Common myeloid progenitor, CD34-positive (primary cell): Measurements from ENCODE around the gene CCL23. TPM values are rescaled to one million over a fixed set of nuclear protein-coding genes. Genes with fewer than 3 reads are reported as not detected.

Experiments used
- CTCF ChIA-PET: fragments of 350-600 bp; sonication (Branson Sonifier 250); formaldehyde crosslinking; loops from one replicate; lab custom pipeline; 2021; ENCODE audit warnings: antibody characterized with exemption; lab: Charles Lee
- POLR2A ChIA-PET: fragments of 350-600 bp; sonication (Branson Sonifier 250); formaldehyde crosslinking; loops from one replicate; lab custom pipeline; 2021; ENCODE audit warnings: antibody characterized with exemption; lab: Charles Lee
- DNase-seq, 3 donors: peaks; one replicate each; pipeline versions ENCODE4 v3.0.0 to v3.0.0-alpha.2; 2013
- H3K27ac ChIP-seq, 2 experiments: 1 replicate in 1 of 2; 2 replicates in 1 of 2; pipeline ENCODE4 v1.7.0; 2013; ENCODE audit warnings: inconsistent platforms in 2 of 2, low read length in 2 of 2, mild to moderate bottlenecking in 2 of 2, low read depth in 1 of 2, moderate library complexity in 1 of 2; ENCODE audit not compliant: severe bottlenecking in 2 of 2, insufficient read depth in 1 of 2, poor library complexity in 1 of 2
- H3K27me3 ChIP-seq, 5 experiments: replicated peaks in 2 of 5; 1 replicate in 3 of 5; 2 replicates in 2 of 5; pipeline versions ENCODE4 v1.6.1 to v1.7.0; 2013; ENCODE audit warnings: low read length in 4 of 5, mild to moderate bottlenecking in 2 of 5, moderate library complexity in 2 of 5, inconsistent platforms in 1 of 5; ENCODE audit not compliant: insufficient read depth in 5 of 5, control insufficient read depth in 4 of 5
- H3K36me3 ChIP-seq, 4 experiments: 1 replicate in 2 of 4; 2 replicates in 2 of 4; pipeline versions ENCODE4 v1.6.1 to v1.7.0; 2013; ENCODE audit warnings: low read length in 3 of 4, control low read depth in 1 of 4, mild to moderate bottlenecking in 1 of 4; ENCODE audit not compliant: control insufficient read depth in 4 of 4, insufficient read depth in 4 of 4
- H3K4me1 ChIP-seq, 4 experiments: 1 replicate in 3 of 4; 2 replicates in 1 of 4; pipeline versions ENCODE4 v1.6.1 to v1.7.1; 2013; ENCODE audit warnings: low read length in 3 of 4, mild to moderate bottlenecking in 3 of 4, control low read depth in 1 of 4, inconsistent platforms in 1 of 4, moderate library complexity in 1 of 4; ENCODE audit not compliant: control insufficient read depth in 4 of 4, insufficient read depth in 4 of 4; ENCODE audit errors: control extremely low read depth in 1 of 4
- H3K4me3 ChIP-seq, 7 experiments: 1 replicate in 4 of 7; 2 replicates in 3 of 7; pipeline versions ENCODE4 v1.5.1 to v1.7.0; 2013; ENCODE audit warnings: mild to moderate bottlenecking in 7 of 7, low read length in 6 of 7, moderate library complexity in 6 of 7, inconsistent platforms in 2 of 7, low read depth in 2 of 7, control low read depth in 1 of 7; ENCODE audit not compliant: insufficient read depth in 4 of 7, control insufficient read depth in 1 of 7; ENCODE audit errors: extremely low read depth in 1 of 7
- H3K9me3 ChIP-seq, 5 experiments: 1 replicate in 4 of 5; 2 replicates in 1 of 5; pipeline versions ENCODE4 v1.6.1 to v1.7.1; 2013; ENCODE audit warnings: low read length in 4 of 5, mild to moderate bottlenecking in 2 of 5, inconsistent platforms in 1 of 5, low read depth in 1 of 5, moderate library complexity in 1 of 5; ENCODE audit not compliant: control insufficient read depth in 4 of 5, insufficient read depth in 2 of 5; ENCODE audit errors: control extremely low read depth in 1 of 5
- WGBS: methylation state at CpG from one replicate; pipeline ENCODE4 v1.1.5; 2013; ENCODE audit not compliant: insufficient coverage; 5-methylcytosine and 5-hydroxymethylcytosine counted together
- polyA plus RNA-seq: library from polyadenylated mRNA; unstranded; fragments of 120-200 nt; gene quantifications from one replicate; pipeline ENCODE4 v1.2.1, GENCODE V29; 2013

CCL23 gene
- 1.0 TPM for polyA plus RNA-seq

GRCh38 chr17:36017799-36018198 lies at the start of gene CCL23:
TSS of gene CCL23 (minus strand) at chr17:36017972. CDS start at chr17:36017897, 75 bp downstream.
- Histone ChIP-seq H3K27ac (no peak within 1 kb of the TSS), H3K9me3 (peaks cover 0 to 5% (median 0%) of the 10 kb centered on the region in 5 experiments), H3K4me3 (no peak within 1 kb of the TSS), H3K36me3 (no peaks in the 10 kb centered on the region), H3K4me1 (peaks cover 3 to 8% (median 7%) of the 10 kb centered on the region in 4 experiments), H3K27me3 (no peaks in the 10 kb centered on the region)
- POLR2A ChIA-PET, result no interaction called here
- CTCF ChIA-PET, result interaction anchor here (0.9 to 1.4 kb wide), 3 partner anchors 35 to 130 kb away, joined by 3 read pairs; no protein-coding TSS in a partner anchor
- WGBS, result 24% methylated on average over 5 of the region's 6 CpGs
- DNase-seq, result peak in 2 of 3 donors; percentile 45 to 60

GRCh38 chr17:36066365-36066985 lies 48.7 kb upstream of the CCL23 start:
- POLR2A ChIA-PET, result no interaction called here
- DNase-seq, result no peak
- H3K27ac ChIP-seq, result no peak overlapping the region
- CTCF ChIA-PET, result interaction anchor here (0.9 to 1.9 kb wide), 2 partner anchors 83 to 90 kb away, joined by 3 to 5 read pairs; no protein-coding TSS in a partner anchor
- WGBS, result 96% methylated on average over 4 of the region's 6 CpGs
- no peaks in the 10 kb centered on the region for H3K9me3 ChIP-seq
- H3K4me1 ChIP-seq, result peaks cover 0 to 4% (median 0%) of the 10 kb centered on the region in 4 experiments
- H3K27me3 ChIP-seq, result peaks cover 0 to 2% (median 0%) of the 10 kb centered on the region in 5 experiments
- no peak overlapping the region for H3K4me3 ChIP-seq
- H3K36me3 ChIP-seq, result no peaks in the 10 kb centered on the region

- no peak for DNase-seq
- H3K27ac ChIP-seq, result no peak within 1 kb of the TSS
- POLR2A ChIA-PET, result no interaction called here
Observed at GRCh38 chr17:36063786-36064541, 46.2 kb upstream of the CCL23 start, which contains the start of gene CCL18. TSS of gene CCL18 (plus strand) at chr17:36064272. CDS start at chr17:36064343, 71 bp downstream.

GRCh38 chr17:36060816-36061215 lies 43.0 kb upstream of the CCL23 start:
- Histone ChIP-seq H3K27me3 (peaks cover 0 to 2% (median 0%) of the 10 kb centered on the region in 5 experiments), H3K36me3 (no peaks in the 10 kb centered on the region), H3K4me1 (no peaks in the 10 kb centered on the region), H3K4me3 (no peak overlapping the region), H3K9me3 (no peaks in the 10 kb centered on the region), H3K27ac (no peak overlapping the region)
- ChIA-PET CTCF (no interaction called here), POLR2A (no interaction called here)
- DNase-seq, result no peak
- WGBS, result 44% methylated on average over 1 of the region's 2 CpGs

More at GRCh38 chr17:36063786-36064541, 46.2 kb upstream of the CCL23 start, which contains the start of gene CCL18:
- WGBS, result 96% methylated on average over 4 of the region's 5 CpGs
- Histone ChIP-seq H3K27me3 (peaks cover 0 to 2% (median 0%) of the 10 kb centered on the region in 5 experiments), H3K4me3 (no peak within 1 kb of the TSS), H3K4me1 (no peaks in the 10 kb centered on the region), H3K9me3 (no peaks in the 10 kb centered on the region), H3K36me3 (no peaks in the 10 kb centered on the region)
- CTCF ChIA-PET, result no interaction called here

- Histone ChIP-seq H3K4me3 (no peak overlapping the region), H3K4me1 (no peaks in the 10 kb centered on the region), H3K36me3 (no peaks in the 10 kb centered on the region), H3K9me3 (no peaks in the 10 kb centered on the region), H3K27me3 (no peaks in the 10 kb centered on the region), H3K27ac (no peak overlapping the region)
- ChIA-PET CTCF (interaction anchor here (1.0 to 1.9 kb wide), 2 partner anchors 14 to 90 kb away, joined by 3 to 12 read pairs; no protein-coding TSS in a partner anchor), POLR2A (no interaction called here)
- DNase-seq, result no peak
- 100% methylated on average over 6 of the region's 7 CpGs for WGBS
Observed at GRCh38 chr17:36059406-36059805, 41.6 kb upstream of the CCL23 start.

GRCh38 chr17:36057911-36058310 lies 40.1 kb upstream of the CCL23 start:
- Histone ChIP-seq H3K4me1 (no peaks in the 10 kb centered on the region), H3K36me3 (no peaks in the 10 kb centered on the region), H3K27ac (no peak overlapping the region), H3K4me3 (no peak overlapping the region), H3K27me3 (no peaks in the 10 kb centered on the region), H3K9me3 (no peaks in the 10 kb centered on the region)
- DNase-seq, result no peak
- ChIA-PET CTCF (interaction anchor here (1.2 to 1.8 kb wide), 3 partner anchors 11 to 15 kb away, joined by 3 to 4 read pairs (median 3); no protein-coding TSS in a partner anchor), POLR2A (no interaction called here)
